Stimulated activated CD4-positive, alpha-beta T cell treated with anti-CD3 and anti-CD28 coated beads, Interleukin-4, amount 100 ng/mL, for 1 hour (primary cell): ENCODE measurements around the gene INTS7.

Experiments
- DNase-seq: peaks from one replicate; pipeline ENCODE4 v3.0.0-alpha.2; 2020

Gene INTS7

GRCh38 chr1:212035123-212035834, at the start of gene INTS7, which contains the start of gene DTL:
Gene INTS7, minus strand, starts transcription at chr1:212035557. Its CDS starts 120 bp downstream, at chr1:212035437.
Gene DTL, plus strand, starts transcription at chr1:212035748. Its CDS starts 143 bp downstream, at chr1:212035891.
- DNase-seq = peak; percentile 96

GRCh38 chr1:212082765-212083406, 47.5 kb upstream of the INTS7 start:
- DNase-seq = no peak

- DNase-seq = no peak
These were observed 43.5 kb upstream of the INTS7 start for GRCh38 chr1:212078826-212079225.

- DNase-seq = no peak
These were observed 41.7 kb upstream of the INTS7 start for GRCh38 chr1:212077028-212077427.

GRCh38 chr1:212074856-212075255, 39.5 kb upstream of the INTS7 start:
- no peak for DNase-seq

GRCh38 chr1:212074313-212074712, 39.0 kb upstream of the INTS7 start:
- DNase-seq = no peak

- no peak for DNase-seq
These were observed 38.1 kb upstream of the INTS7 start for GRCh38 chr1:212073490-212073889.

- no peak for DNase-seq
These were observed 36.7 kb upstream of the INTS7 start for GRCh38 chr1:212072047-212072446.

- DNase-seq = no peak
These were observed 35.5 kb upstream of the INTS7 start for GRCh38 chr1:212070720-212071302.

- DNase-seq = no peak
These were observed 32.4 kb upstream of the INTS7 start for GRCh38 chr1:212067787-212068186.

GRCh38 chr1:212062832-212063438, 27.6 kb upstream of the INTS7 start:
- DNase-seq = no peak

- no peak for DNase-seq
These were observed 25.5 kb upstream of the INTS7 start for GRCh38 chr1:212060632-212061472.

- DNase-seq = no peak
These were observed 20.0 kb upstream of the INTS7 start for GRCh38 chr1:212055333-212055732.

- DNase-seq = no peak
These were observed 18.6 kb upstream of the INTS7 start for GRCh38 chr1:212053993-212054392.

- DNase-seq = no peak
These were observed 10.6 kb upstream of the INTS7 start for GRCh38 chr1:212045981-212046380.

GRCh38 chr1:212044851-212045250, 9.5 kb upstream of the INTS7 start:
- no peak for DNase-seq

- DNase-seq = no peak
These were observed 7.1 kb upstream of the INTS7 start for GRCh38 chr1:212042436-212042835.

GRCh38 chr1:212040629-212041412, 5.5 kb upstream of the INTS7 start:
- no peak for DNase-seq

GRCh38 chr1:212039622-212040021, 4.3 kb upstream of the INTS7 start:
- DNase-seq = no peak

- DNase-seq = no peak
These were observed 2.5 kb upstream of the INTS7 start for GRCh38 chr1:212037900-212038299.

- no peak for DNase-seq
These were observed 663 bp upstream of the INTS7 start for GRCh38 chr1:212035835-212036605.
